Kidney capillary endothelial cell (primary cell): ENCODE measurements around the gene TNIK.

Experiments
- DNase-seq: peaks from one replicate; pipeline ENCODE4 v3.0.0-alpha.2; 2018; ENCODE audit warnings: low spot score

TNIK gene

GRCh38 chr3:171164067-171164465 is 296.1 kb downstream of the TNIK start:
- DNase-seq = no peak

- DNase-seq = no peak
Measured at GRCh38 chr3:171163101-171164066, 296.8 kb downstream of the TNIK start.

- no peak for DNase-seq
Measured at GRCh38 chr3:171160325-171160724, 299.9 kb downstream of the TNIK start.

DNA sequence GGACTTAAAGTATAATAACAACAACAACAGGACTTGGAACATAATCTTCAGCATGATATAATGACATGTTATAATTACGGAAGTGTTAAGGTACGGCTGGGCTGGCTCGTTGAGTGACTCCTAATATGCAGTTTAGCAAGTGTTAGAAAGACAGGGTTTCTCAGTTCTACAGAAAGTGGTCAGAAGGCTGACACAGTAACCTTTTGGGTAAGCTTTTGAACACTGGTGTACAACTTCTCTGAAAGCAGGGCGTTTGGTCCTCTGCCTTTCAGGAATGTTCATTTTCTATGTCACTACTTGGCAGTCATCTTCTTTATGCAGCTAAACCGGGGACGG is 300.4 kb downstream of the TNIK start:
- DNase-seq = no peak

DNA sequence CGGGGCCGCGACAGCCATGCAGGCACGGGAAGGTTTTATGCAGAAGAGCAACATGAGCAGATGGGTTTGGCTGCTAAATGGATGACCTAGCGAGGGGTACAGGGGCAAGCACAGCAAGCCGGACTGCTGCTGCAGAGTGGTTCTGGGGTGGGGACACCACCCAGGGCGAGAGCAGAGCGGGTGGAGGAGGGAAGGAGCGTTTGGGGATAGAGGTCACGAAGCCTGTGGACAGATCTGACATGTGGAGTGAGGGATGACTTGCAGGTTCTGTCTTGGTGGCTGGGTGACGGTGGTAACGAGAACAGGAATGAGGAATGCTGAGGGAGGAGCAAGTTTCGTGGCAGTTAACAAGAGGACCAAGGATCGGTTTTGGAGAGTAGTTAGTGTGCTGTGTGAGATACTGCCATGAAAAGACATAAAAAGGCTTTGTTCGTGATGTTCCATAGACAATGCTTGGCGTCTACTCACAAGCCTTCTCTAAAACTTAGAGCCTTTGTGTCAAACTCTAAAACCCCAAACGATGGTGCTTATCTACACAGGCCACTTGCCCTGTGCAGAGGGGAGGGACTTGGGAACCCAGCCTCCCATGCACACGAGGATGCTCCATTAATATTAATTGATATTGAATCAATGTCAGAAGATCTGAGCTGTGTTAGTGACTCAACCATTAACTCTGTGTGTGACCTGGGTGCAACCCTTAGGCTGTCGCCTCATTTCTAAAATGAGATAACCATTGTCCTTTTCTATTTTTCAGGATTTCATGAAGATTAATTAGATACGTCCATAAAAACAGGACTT is 301.0 kb downstream of the TNIK start:
- no peak for DNase-seq

DNA sequence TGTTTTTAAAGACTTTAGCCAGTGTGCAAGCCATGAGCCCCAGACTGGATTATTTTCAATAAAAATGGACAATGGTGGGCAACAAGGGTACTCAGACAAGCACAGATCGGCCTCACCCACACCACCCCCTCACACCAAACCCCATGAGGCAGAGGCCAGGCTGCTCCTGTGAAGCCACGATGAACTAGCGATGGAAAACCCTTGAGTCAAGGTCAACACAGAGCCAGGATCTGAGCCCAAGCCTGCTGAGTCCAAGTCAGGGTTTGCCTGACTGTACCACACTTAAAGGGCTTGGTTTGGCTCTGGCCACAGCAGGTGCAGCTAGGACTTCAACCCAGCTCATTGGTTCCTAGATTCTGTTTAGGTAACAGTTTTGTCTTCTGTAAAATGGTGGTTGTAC is 302.2 kb downstream of the TNIK start:
- no peak for DNase-seq

DNA sequence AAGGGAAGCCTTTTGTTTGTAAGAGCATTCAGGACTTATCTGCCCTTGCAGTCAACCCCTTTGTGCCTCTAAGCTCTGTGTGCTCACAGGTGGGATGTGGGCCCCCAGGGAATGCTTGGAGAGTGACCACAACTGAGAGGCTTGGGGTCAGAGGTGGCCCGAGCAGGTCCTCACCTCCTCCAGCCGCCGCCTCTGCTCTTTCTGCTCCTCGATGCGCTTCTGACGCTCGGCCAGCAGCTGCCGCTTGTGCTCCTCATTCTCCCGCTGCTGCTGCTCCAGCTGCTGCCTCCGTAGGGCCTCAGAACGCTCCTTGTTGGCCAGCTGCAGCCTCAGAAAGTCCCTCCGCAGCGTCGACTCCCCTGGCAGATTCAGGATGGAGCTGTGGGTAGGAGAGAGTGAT is 302.9 kb downstream of the TNIK start:
- no peak for DNase-seq

DNA sequence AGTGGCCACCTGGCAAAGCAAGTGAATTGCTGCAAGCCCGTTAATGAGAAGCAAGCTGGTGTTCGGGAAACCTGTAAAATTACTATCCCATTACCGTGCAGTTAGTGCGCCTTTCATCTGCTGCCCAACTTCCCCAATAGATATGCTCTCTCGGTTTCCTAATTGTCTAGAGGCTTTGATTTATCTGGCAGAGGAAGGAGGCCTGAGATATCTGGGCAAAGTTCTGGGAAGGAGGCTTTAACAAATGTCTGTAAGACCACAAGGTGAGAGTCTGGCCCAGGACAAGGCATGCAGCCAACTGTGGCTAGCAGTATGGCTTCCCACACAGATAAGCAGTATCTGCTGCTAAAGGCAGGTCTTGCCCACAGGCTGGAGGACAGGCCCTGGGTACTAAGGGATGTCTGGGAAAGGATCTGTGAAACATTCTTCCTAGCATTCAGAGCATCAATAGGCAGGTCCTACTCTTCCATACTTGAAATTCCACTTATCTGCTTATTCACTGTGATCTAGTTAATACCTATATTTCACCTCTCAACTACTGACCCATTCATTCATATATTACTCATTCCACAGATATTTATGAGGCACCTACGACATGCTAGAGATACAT is 303.7 kb downstream of the TNIK start:
- no peak for DNase-seq

DNA sequence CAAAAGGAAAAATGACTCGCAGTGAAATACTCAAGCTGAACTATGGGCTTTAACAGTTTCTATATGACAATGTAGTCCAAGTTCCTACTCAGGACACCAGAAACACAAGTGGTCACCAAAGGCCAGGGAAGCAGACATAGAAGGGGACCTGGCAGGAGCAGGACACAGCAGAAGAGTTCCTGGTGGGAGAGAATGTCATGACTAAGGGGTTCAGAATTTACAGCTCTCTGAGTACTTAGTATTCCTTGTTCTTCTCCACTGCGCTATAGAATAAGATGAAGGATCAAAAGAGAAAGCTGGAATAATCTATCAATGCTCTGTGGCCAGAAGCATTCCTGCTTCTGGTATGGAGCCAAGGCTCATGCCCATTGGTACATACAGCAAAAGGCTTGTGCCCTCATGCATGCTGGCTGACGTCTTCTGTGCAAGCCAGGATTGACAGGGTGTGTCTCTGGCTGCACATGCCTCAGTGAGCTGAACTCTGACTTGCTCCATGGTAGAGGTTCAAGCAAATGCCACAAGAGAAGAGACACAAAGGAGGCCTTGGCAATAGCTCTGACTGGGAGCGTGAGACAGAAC is 305.0 kb downstream of the TNIK start:
- DNase-seq = no peak

DNA sequence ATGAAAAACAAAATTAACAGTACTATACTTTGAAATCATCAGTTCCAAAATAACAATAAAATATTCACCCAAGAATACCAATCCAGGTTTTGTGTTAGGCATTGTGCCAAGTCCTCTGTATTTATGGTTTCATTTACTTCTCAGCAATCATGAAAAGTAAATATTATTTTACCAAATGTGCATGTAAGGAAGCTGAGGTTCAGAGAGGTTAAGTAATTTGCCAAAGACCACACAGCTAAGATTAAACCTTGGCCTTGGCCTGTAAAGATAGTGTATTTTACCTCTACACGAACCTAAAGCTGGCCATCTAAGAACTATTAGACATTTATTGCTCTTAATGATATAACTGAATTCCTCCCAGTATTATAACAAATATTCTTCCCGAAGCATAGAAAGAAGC is 309.3 kb downstream of the TNIK start:
- no peak for DNase-seq

GRCh38 chr3:171149526-171150116 is 310.6 kb downstream of the TNIK start:
- no peak for DNase-seq

DNA sequence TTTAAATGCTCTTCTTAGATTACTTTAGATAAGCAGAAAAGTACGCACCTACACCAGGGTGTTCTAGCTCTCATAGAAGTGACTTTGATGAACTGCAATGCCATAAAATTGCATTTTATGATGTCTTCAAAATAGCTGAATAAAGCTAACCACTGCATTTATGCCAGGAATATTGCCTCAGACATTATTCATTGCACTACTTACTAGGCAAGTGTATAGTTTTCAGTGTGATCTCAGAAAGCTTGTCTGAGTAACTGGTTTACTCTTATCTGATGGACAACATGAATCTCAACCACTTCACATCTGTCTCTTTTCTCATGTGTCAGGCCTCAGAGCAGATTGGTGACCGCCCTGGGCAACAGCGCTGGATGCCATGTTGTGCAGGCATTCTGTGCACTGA is 314.4 kb downstream of the TNIK start:
- DNase-seq = no peak

DNA sequence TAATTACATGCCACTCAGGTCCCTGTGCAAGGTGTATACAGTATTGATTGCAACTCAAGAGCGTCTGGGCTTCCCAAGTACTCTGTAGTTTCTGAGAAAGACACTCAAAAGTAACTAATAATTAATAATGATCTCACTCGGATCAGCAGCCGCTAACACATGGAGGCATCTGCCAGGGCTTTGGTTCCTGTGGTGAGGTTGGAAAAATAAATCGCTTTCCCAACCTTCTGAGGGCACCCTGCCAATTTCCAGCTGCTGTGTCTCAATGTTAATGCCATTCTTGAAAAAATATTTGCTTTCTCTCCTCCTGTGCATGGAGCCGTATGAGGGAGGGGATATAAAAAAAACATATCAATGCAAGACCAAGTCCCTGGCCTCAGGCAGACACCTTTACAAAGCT is 317.2 kb downstream of the TNIK start:
- no peak for DNase-seq

- DNase-seq = no peak
Measured at GRCh38 chr3:171140246-171140645, 320.0 kb downstream of the TNIK start.

GRCh38 chr3:171138027-171138426 is 322.2 kb downstream of the TNIK start:
- no peak for DNase-seq

- DNase-seq = no peak
Measured at GRCh38 chr3:171135549-171135948, 324.7 kb downstream of the TNIK start.

- no peak for DNase-seq
Measured at GRCh38 chr3:171133796-171134569, 326.2 kb downstream of the TNIK start.

GRCh38 chr3:171133337-171133736 is 326.9 kb downstream of the TNIK start:
- no peak for DNase-seq

- DNase-seq = no peak
Measured at GRCh38 chr3:171132873-171133272, 327.3 kb downstream of the TNIK start.

DNA sequence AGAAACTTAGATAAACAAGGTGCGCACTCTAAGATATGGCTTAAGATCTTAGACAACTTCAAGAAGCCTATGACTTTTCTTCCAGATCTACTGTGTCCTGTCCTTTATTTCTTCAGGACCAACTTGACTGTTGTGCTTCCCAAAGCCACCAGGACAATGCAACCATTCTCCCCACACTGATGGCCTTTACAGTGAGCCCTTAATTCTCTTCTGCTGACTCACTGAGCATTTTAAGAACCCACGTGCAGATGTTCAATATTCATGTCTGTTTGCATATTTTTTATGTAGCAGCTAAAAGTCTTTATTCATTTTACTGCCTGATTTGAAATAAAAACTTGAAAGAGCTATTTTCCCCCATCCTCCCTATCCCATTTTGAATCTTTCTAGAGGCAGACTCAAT is 330.4 kb downstream of the TNIK start:
- no peak for DNase-seq

DNA sequence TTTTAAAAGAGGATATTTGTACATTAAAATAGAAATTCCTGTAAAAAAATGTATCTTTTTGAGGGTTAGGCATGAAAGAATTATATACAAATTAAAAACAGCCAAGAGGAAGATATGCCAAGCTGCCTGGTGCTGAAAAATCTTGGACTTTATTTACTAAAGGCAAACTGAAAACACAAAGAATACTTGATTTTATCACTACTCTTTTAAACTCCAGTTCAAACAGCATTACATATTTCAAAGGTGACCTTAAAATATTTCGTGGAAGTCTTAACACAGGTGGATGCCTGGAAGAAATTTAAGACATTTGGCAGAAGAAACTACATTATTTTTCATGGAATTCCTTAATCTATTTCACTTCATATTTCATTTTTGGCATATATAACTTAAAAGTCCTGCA is 332.6 kb downstream of the TNIK start:
- DNase-seq = no peak
